Neural progenitor cell (in vitro differentiated cells): ENCODE results near the gene PTPRA. TPM values are rescaled to one million over a fixed set of nuclear protein-coding genes. Genes with fewer than 3 reads are reported as not detected.
"Not testable (repeated sequence)": the region's sequence is repeated elsewhere in the genome, so short reads cannot be mapped to it uniquely, and the experiment has no call there.

Experiments
- DNase-seq: peaks from one replicate; pipeline ENCODE4 v3.0.0-alpha.2; 2016; ENCODE audit warnings: low spot score
- H2AFZ ChIP-seq: fragments of 200-600 bp; sonication (generic); replicated peaks from 2 replicates; pipeline ENCODE4 v1.6.1; 2016; ENCODE audit warnings: antibody characterized with exemption
- H3F3A ChIP-seq: fragments of 200-600 bp; sonication (generic); 2 replicates; pipeline ENCODE4 v1.6.1; 2016; ENCODE audit warnings: antibody characterized with exemption, low read depth
- H3K27ac ChIP-seq: fragments of 200-600 bp; sonication (generic); 2 replicates; pipeline ENCODE4 v1.5.1; 2016; ENCODE audit warnings: mild to moderate bottlenecking
- H3K27me3 ChIP-seq: fragments of 200-600 bp; sonication (generic); 2 replicates; pipeline ENCODE4 v1.6.1; 2016; ENCODE audit warnings: mild to moderate bottlenecking, moderate library complexity
- H3K36me3 ChIP-seq: fragments of 200-600 bp; sonication (generic); 2 replicates; pipeline ENCODE4 v1.5.1; 2016
- H3K4me1 ChIP-seq: fragments of 200-600 bp; sonication (generic); 2 replicates; pipeline ENCODE4 v1.6.1; 2016; ENCODE audit warnings: mixed run types
- H3K4me2 ChIP-seq: fragments of 200-600 bp; sonication (generic); 2 replicates; pipeline ENCODE4 v1.6.1; 2016
- H3K4me3 ChIP-seq: fragments of 200-600 bp; sonication (generic); 2 replicates; pipeline ENCODE4 v1.5.1; 2016
- H3K79me2 ChIP-seq: fragments of 200-600 bp; sonication (generic); 2 replicates; pipeline ENCODE4 v1.6.1; 2016; ENCODE audit warnings: low read depth
- H3K9ac ChIP-seq: fragments of 200-600 bp; sonication (generic); 2 replicates; pipeline ENCODE4 v1.6.1; 2016
- H3K9me3 ChIP-seq: fragments of 200-600 bp; sonication (generic); 2 replicates; pipeline ENCODE4 v1.5.1; 2016; ENCODE audit warnings: low read depth
- H4K20me1 ChIP-seq: fragments of 200-600 bp; sonication (generic); 2 replicates; pipeline ENCODE4 v1.6.1; 2016; ENCODE audit warnings: low read depth
- H3K27ac Mint-ChIP-seq: 3 replicates; pipeline ENCODE4 v1.8.0; 2021; ENCODE audit warnings: mixed read lengths
- H3K27me3 Mint-ChIP-seq: 2 replicates; pipeline ENCODE4 v1.8.0; 2022; ENCODE audit warnings: low read depth, mild to moderate bottlenecking, inconsistent platforms, moderate library complexity, mixed read lengths; ENCODE audit not compliant: insufficient read depth
- H3K36me3 Mint-ChIP-seq: 3 replicates; pipeline ENCODE4 v1.8.0; 2021; ENCODE audit warnings: mixed read lengths
- H3K4me1 Mint-ChIP-seq: 3 replicates; pipeline ENCODE4 v1.8.0; 2021; ENCODE audit warnings: mixed read lengths
- H3K4me3 Mint-ChIP-seq: 3 replicates; pipeline ENCODE4 v1.8.0; 2021; ENCODE audit warnings: mild to moderate bottlenecking, moderate library complexity, mixed read lengths
- H3K9me3 Mint-ChIP-seq: 3 replicates; pipeline ENCODE4 v1.8.0; 2020; ENCODE audit warnings: mixed read lengths
- CTCF ChIP-seq: fragments of 200-600 bp; sonication (generic); IDR thresholded peaks from 2 replicates; pipeline ENCODE4 v1.5.1; 2017; ENCODE audit warnings: antibody characterized with exemption, mild to moderate bottlenecking
- EZH2 ChIP-seq: fragments of 200-600 bp; sonication (generic); IDR thresholded peaks from 2 replicates; pipeline ENCODE4 v1.6.1; 2017; ENCODE audit warnings: antibody characterized with exemption, mild to moderate bottlenecking, moderate library complexity
- EZH2phosphoT487 ChIP-seq: fragments of 200-600 bp; sonication (generic); IDR thresholded peaks from 2 replicates; pipeline ENCODE4 v1.6.1; 2017; ENCODE audit warnings: antibody characterized with exemption
- total RNA-seq: library from RNA; depleted of rRNA; stranded (reverse); fragments of >200 nt; gene quantifications from 2 replicates; pipeline ENCODE4 v1.2.3, GENCODE V29; 2015; ENCODE audit warnings: low replicate concordance

Gene PTPRA
- total RNA-seq, 1 donor from 2014 or later: 77.7 TPM

GRCh38 chr20:3013771-3014170 lies 140.5 kb downstream of the PTPRA start:
- Histone ChIP-seq H3K4me2 (no peak overlapping the region), H3K4me1 (no peaks in the 10 kb centered on the region), H3K9me3 (no peaks in the 10 kb centered on the region), H3K36me3 (peaks cover 16% of the 10 kb centered on the region), H3F3A (no peaks in the 10 kb centered on the region), H3K79me2 (no peaks in the 10 kb centered on the region), H3K9ac (no peak overlapping the region), H3K27me3 (no peaks in the 10 kb centered on the region), H3K27ac (no peak overlapping the region), H3K4me3 (no peak overlapping the region), H2AFZ (no peak overlapping the region), H4K20me1 (no peaks in the 10 kb centered on the region)
- H3K27ac Mint-ChIP-seq: no peak overlapping the region
- TF ChIP-seq EZH2 (no peak), CTCF (no peak), EZH2phosphoT487 (no peak)
- H3K9me3 Mint-ChIP-seq: peaks cover 5% of the 10 kb centered on the region
- H3K4me1 Mint-ChIP-seq: peaks cover 7% of the 10 kb centered on the region
- H3K36me3 Mint-ChIP-seq: peaks cover 42% of the 10 kb centered on the region
- H3K4me3 Mint-ChIP-seq: no peak overlapping the region
- H3K27me3 Mint-ChIP-seq: peaks cover 3% of the 10 kb centered on the region
- DNase-seq: no peak

- TF ChIP-seq CTCF (no peak), EZH2 (no peak), EZH2phosphoT487 (no peak)
- H3K36me3 ChIP-seq: peaks cover 16% of the 10 kb centered on the region
- Mint-ChIP-seq H3K9me3 (peaks cover 5% of the 10 kb centered on the region), H3K27ac (no peak overlapping the region), H3K4me1 (peaks cover 7% of the 10 kb centered on the region), H3K36me3 (peaks cover 39% of the 10 kb centered on the region), H3K4me3 (no peak overlapping the region), H3K27me3 (peaks cover 3% of the 10 kb centered on the region)
- DNase-seq: no peak
- no peaks in the 10 kb centered on the region for H3K79me2 ChIP-seq
- no peak overlapping the region for H3K4me3 ChIP-seq
- no peaks in the 10 kb centered on the region for H3F3A ChIP-seq
- H3K27me3 ChIP-seq: no peaks in the 10 kb centered on the region
- no peaks in the 10 kb centered on the region for H3K4me1 ChIP-seq
- H3K9ac ChIP-seq: no peak overlapping the region
- H3K27ac ChIP-seq: no peak overlapping the region
- no peaks in the 10 kb centered on the region for H3K9me3 ChIP-seq
- H2AFZ ChIP-seq: no peak overlapping the region
- no peaks in the 10 kb centered on the region for H4K20me1 ChIP-seq
- no peak overlapping the region for H3K4me2 ChIP-seq
Observed at GRCh38 chr20:3014179-3014578, 140.9 kb downstream of the PTPRA start.

- peaks cover 5% of the 10 kb centered on the region for H3K9me3 Mint-ChIP-seq
- no peak for DNase-seq
- Histone ChIP-seq H4K20me1 (no peaks in the 10 kb centered on the region), H3K79me2 (no peaks in the 10 kb centered on the region), H3K27me3 (no peaks in the 10 kb centered on the region), H3K4me2 (no peak overlapping the region), H3K9me3 (no peaks in the 10 kb centered on the region), H3K9ac (no peak overlapping the region), H3K4me1 (no peaks in the 10 kb centered on the region), H3F3A (no peaks in the 10 kb centered on the region), H3K4me3 (no peak overlapping the region), H3K27ac (no peak overlapping the region), H3K36me3 (peaks cover 16% of the 10 kb centered on the region), H2AFZ (no peak overlapping the region)
- no peak overlapping the region for H3K4me3 Mint-ChIP-seq
- H3K27me3 Mint-ChIP-seq: peaks cover 3% of the 10 kb centered on the region
- H3K36me3 Mint-ChIP-seq: peaks cover 34% of the 10 kb centered on the region
- H3K4me1 Mint-ChIP-seq: peaks cover 7% of the 10 kb centered on the region
- H3K27ac Mint-ChIP-seq: no peak overlapping the region
- TF ChIP-seq EZH2 (no peak), EZH2phosphoT487 (no peak), CTCF (no peak)
Observed at GRCh38 chr20:3014662-3015061, 141.4 kb downstream of the PTPRA start.

- not testable (repeated sequence) for H3K4me1 Mint-ChIP-seq, H3K9ac ChIP-seq, H3K27ac ChIP-seq, H3K4me3 Mint-ChIP-seq, DNase-seq, H3K9me3 Mint-ChIP-seq, H3K4me3 ChIP-seq, H3F3A ChIP-seq, H3K27me3 Mint-ChIP-seq, H2AFZ ChIP-seq, H3K4me1 ChIP-seq, H3K79me2 ChIP-seq, H3K27me3 ChIP-seq, H3K9me3 ChIP-seq, H3K27ac Mint-ChIP-seq, H3K4me2 ChIP-seq, H4K20me1 ChIP-seq
- peaks cover 37% of the 10 kb centered on the region for H3K36me3 Mint-ChIP-seq
- H3K36me3 ChIP-seq: peaks cover 16% of the 10 kb centered on the region
Observed at GRCh38 chr20:3015302-3015701, 142.0 kb downstream of the PTPRA start.
